Stimulated activated CD4-positive, alpha-beta T cell treated with anti-CD3 and anti-CD28 coated beads, Interleukin-15, amount 100 ng/mL, for 24 hours (primary cell): Measurements from ENCODE around the gene TMEM108.

Source experiments
- DNase-seq: peaks from one replicate; pipeline ENCODE4 v3.0.0-alpha.2; 2020

TMEM108 gene

DNA sequence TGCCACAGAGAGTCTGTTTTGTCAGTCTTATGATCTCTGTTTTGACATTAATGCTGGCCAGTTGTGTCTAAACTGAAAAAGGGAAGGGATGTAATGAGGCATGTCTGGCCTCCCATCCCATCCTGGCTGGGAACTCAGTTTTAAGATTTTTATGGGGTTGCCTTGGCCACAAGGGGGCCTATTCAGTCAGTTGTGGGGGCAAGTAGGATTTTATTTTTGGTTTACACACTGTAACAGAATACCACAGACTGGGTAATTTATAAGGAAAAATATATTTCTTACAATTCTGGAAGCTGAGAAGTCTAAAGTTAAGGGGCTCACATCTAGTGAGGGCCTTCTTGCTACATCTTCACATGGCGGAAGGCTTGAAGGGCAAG lies 129.8 kb downstream of the TMEM108 start:
- DNase-seq, result no peak

DNA sequence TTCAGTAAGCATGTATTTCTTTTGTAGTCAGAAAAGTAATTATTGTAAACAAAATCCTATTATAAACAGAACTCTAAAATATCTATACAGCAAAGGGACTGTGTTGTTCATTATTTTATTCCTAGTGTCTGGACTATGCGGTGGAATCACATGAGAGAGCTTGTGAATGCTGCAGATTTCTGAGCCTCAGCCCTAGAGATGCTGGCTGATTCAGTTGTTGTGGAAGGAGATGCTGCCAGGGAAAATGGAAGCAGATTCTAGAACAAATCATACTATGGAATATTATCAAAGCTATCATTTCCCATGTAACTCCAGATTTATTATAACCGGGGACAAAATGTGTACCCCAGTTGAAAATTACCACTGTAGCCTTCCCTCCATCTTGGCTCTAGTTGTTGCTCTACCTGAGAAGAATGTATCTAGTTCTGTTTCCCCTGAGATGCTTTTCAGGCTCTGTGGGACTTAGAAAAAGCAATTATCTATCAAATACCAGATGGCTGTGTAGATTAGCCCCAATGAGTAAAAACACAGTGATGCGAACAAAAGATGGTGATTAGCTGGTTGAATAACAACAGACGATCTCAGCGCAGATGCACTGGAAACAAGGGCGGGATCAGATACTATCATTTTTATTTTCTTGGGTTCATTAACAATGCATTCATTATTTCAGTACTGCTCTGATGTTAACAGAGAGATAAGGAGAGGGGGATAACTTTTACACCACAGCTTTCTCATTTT lies 131.3 kb downstream of the TMEM108 start:
- no peak for DNase-seq

DNA sequence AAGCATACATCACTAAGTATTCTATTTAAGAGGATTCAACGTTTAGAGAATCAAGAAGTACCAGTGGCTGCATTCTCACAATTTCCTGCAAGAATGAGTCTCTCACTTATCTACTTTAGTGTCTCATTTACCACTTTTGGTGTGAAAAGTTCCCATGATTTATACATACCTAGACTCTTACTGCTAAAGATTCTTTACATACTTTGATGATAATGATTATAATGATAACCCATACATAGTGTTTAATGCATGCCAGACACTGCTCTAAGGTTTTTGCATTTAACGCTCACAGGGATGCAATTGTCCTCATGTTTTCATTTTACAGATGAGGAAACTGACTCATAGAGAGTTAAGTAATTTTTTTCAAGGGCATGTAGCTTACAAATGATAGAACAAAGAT lies 133.6 kb downstream of the TMEM108 start:
- no peak for DNase-seq

DNA sequence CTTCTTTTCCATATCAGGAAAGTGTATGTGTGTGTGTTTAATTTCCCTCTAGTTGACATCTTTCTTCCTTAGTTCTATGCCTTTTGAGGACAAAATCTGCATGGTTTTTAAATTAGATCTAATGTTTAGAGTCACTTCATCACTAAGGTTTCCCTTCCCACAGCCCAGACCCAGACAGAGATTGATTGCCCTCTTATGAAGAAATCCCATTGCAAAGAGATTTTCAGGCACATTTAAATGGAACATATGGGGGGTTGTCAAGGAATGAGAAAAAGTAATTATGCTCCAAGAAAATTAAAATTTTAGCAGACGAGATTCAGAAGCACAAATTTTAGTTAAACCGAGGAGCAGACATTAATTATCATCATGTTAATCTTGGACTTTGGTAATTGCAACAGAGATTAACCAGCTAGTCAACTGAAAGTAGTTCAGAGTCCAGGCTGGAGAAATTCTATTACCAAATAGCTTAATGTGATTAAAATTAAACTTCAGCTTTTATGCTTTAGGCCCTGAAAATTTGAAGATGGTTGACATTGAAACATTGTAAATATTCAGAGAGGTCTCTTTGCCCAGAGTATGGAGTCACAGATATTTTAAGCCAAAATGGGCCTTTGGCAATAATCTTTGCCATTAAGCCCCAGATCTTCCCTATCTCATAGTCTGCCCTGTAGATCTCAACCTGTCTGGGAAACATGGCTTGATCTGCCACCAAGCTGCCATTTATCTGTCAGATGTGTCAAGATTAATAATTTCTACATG lies 143.4 kb downstream of the TMEM108 start:
- DNase-seq, result no peak

DNA sequence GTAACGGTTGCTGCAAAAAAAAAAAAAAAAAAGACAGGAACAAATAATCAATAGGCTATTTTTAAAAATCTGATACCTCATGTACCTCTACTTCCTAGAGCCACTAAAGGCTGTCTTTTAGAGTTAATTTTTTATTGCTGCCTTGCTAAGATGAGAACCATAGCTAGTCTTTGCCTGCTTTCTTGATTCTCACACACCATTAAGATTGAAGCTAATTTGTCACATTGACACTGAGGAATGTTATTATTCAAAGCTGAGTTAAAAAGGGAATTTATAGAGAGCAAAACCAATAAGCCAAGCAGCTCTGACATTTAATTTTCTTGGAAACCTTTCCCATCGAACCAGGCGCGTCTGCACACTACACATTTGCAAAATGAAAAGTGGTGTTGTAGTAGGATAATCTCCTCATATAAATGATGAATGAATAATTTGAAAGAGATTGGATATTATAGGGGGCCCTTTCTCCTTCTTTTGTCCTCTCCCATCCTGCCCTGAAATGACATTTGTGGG lies 149.7 kb downstream of the TMEM108 start:
- DNase-seq, result no peak

DNA sequence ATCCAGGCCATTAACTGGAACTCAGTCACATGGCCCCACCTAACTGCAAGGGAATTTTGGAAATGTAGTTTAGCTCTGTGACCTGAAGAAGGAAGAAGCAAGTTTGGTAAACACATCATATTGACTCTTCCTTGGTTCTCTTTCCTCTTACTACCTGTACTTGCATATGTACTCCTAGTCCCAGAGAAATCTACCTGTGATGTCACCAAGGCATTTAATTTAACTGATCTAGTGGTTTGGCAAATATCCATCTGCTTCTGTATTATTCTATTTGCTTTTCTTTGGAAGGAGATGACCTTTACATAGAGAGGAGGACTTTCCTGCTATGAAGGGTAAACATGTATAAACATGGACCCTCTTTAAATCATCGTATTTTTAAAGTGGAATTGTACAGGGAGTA lies 150.8 kb downstream of the TMEM108 start:
- DNase-seq, result no peak

DNA sequence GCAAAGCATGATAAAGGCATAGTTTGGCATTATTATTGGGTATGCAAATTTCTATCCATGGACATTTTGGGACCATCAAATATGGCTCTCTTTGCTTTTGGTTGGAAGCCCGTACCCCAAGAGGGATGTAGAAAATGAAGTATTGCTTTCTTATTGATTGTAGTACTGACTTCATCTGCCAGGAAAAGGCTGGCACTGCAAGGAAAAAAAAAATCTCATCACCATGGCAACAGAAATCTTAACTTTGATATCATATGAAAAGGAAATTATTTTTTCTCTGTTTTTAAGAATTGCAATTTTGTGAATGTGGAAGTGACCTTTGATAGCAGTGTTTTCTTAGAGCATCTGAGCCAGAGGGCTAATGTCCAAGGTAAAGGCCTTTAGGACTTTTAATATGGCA lies 151.7 kb downstream of the TMEM108 start:
- DNase-seq, result no peak

DNA sequence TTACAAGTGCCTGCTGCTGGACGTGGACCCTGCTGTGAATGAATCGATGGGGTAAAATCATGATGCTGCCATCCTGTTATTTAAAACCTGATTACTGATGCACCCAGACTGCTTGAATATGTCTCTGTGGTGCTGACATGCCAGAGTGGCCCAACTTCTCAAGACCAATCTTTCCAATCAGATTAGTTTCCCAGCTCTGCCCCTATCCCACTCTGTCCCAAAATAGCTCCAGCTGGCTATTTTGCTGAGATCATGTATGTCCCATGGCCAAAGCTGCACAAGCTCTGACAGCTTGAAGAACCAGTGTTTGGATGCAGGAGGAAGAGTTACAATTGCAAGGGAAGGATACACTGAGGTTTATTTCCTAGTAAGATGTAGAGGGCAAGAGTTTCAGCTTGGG lies 153.6 kb downstream of the TMEM108 start:
- no peak for DNase-seq

DNA sequence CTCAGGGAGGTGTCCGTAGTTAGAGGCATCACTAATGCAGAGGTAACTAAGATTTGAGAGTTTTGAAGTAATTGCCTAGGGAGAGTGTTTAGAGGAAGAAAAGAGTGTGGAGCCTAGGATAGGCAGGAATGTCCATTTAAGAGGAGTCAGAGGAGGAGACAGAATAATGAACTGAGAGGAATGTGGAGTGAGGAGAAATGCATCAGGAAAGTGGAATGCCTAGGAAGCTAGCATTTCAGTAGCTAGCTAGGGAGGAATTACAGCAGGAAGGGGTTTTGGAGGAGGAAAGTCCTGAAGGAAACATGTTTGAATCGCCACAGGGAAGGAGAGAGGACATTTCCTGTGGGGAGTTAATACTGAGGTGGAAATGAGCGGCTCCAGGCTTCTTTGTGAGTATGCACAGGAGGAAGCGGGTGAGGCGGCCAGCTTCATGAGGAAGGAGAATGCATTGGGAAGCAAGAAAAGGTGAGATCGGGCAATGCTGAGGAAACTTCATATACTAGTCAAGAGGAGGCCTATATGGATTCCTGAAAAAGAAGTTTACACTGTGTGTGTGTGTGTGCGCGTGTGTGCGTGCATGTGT lies 154.3 kb downstream of the TMEM108 start:
- DNase-seq, result no peak

DNA sequence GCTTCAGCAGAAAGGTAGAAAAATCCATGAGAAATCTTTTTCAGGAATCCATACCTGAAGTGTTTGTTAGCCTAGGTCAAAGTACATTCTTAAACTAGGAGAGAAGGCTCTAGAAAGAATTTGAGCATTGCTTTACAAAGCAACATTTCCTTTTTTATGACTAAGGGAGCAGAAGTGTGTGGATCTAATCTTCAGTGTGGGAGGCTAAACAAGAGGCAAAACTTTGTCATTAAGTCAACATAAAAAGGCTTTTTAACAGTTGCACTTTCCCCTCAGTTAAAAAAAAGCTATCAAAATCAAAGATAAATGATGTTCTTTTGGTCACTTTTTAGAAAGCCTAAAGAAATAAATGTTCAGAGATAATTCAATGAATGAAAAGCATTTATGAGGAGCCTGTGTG lies 154.8 kb downstream of the TMEM108 start:
- no peak for DNase-seq

DNA sequence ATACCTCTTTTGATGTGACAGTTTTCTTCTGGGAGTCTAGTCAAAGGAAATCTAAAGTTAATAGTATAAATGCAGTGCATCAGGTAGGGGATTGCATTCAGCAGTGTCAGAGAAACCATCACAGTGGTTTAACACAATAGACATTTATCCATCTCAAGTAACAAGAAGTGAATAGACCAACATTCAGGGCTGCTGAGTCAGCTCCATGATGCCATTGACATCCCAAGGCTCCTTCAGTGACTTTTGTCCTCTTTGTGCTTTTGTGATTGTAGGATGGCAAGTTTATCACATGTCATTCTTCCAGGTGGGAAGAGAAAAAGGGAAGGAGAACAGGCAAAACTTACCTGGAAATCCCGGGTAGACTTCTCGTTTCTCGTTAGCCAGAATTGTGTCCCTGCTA lies 158.3 kb downstream of the TMEM108 start:
- DNase-seq, result no peak

DNA sequence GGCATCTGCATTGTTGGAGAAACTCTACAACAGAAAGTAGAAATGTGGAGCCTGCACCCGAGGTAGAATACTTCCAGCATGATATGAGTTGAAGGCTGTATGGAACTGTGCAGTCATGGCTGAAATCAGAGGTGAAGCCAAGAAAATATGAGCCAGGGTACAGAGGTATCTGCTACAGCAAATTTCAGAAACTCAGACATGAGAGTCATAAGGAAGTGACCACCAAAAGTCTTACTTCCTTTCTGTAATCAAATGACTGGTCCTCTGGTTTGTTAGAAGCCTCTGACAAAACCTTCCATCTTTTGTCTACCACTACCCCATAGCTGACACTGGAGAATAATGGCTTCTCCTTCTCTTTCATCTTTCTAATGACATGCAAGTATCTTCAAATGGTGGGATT lies 159.4 kb downstream of the TMEM108 start:
- DNase-seq, result no peak

DNA sequence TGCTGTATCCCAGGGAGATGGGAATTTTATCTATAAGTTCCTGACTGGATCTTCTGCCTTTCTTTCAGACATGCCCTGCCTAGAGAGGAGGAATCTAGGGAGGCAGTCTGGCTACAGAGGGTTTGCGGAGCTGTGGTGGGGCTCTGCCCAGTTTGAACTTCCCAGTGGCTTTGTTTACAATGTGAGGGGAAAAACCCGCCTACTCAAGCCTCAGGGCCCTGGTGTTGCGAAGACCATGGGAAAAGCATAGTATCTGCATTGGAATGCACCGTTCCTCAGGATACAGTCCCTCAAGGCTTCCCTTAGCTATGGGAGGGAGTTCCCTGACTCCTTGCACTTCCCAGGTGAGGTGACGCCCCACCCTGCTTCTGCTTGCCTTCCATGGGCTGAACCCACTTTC lies 168.7 kb downstream of the TMEM108 start:
- no peak for DNase-seq

DNA sequence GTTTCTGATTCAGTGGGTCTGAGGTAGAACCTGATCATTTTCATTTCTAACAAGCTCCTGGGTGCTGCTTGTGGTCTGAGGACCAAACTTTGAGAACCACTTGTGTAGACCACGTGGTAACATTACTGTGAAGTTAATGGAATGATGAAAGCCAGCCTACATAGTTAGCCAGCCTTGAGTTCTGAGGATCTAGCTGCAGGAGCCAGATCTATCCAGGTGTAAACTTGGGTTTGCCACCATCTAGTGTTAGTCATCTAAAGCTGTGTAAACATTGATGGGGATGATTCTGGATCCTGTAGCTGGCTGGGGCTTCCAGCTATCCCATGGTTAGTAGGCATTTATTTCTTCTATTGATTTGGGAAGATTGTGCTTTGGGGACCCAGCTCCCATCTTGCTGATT lies 170.0 kb downstream of the TMEM108 start:
- DNase-seq, result no peak

DNA sequence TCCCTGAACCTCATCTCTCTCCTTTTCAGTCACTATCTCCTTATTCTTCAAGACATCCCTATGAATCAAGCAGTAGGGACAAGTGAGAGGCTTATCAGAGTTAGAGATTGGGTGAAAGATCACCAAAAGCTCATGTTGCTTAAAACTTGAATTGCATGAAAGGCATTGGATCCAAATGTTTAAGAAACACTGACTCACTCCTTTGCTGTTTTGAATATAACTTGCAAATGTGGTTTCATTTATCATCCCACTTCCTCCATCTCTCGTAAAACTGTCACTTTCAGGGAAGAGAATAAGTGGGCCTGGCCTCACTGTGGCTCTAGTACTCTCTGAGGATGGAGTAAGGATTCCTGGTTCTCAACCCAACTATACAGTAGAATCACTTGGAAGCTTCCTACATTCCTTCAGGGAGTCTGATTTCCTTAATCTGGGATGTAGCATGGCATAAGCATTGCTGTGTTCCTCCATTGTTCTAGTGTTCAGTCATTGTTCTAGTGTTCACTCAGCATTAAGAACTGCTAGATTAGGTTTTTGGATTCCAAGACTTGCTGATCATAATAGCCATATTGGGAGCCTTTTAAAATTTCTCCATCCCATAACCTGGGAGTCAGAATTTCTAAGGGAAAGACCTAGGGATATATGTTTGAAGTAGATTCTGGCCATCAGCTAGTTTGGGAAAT lies 171.8 kb downstream of the TMEM108 start:
- peak; percentile 3 for DNase-seq

DNA sequence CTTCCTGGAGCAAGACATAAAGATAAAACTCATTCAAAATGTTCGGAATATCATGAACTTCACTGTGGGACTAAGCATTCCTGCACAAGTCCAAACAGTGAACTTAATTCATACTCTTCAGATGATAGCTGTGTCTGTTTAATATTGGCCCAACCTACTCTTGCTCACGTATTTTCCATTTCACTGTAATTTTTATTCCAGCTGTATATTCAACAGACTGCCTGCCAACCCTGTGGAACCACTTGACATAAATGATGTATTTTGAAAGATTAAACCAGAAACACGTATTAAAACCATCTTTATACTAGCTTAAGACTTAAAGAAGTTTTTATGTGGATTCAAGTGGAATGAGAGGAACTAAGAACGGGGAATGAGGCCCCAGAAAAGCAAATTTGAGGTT lies 172.5 kb downstream of the TMEM108 start:
- DNase-seq, result no peak

DNA sequence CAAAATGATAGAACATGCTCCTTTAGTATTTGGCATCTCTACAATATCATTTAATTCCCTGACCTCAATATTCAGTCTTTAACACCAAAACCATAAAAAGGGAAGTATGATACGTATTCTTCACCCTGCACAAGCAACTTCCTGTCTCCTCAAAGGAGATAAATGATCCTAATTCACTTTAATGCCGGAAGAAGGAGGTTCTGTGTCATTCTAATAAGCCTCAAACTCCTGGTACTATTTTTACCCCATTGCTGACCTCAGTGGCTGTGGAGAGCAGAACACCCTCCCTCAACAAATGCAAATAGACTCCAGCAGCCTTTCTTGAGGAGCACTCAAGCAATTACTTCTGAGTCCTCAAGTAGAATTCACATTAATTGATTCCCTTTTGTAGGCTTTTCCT lies 173.3 kb downstream of the TMEM108 start:
- no peak for DNase-seq

DNA sequence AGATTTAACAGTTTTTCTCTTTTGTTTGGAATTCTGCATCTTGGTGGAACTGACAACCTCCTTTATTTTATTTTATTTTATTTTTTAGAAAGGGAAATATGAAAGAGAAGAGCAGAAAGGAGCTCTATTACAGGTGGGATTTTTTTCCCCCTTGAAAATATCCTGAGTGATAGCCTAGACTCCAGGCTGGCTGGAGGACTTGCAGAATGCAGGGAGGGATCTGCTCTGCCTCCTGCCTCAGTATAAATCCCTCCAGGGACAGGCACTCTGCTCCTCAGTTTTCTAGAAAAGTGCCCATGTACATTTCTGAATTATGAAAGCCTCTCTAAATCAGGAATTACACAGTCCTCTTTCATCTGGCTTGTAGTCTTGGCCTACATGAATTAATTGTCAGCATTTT lies 173.7 kb downstream of the TMEM108 start:
- no peak for DNase-seq

DNA sequence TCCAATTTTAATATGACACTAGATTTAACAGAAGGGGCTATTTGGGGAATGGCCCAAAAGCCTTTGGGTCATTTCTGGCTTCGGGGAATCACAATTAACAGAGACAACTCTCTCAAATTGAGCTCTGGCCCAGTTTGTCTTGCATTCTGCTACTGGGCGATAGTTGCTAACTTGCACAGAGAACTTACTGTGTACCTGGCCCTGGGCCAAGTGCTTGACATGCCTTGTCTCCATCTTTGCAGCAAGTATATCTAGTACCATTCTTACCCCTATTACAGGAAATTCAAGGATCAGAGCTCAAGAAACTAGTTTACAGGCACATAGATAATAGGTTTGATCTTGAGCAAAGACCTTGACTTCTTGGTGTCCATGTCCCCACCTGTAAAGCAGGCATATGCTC lies 175.7 kb downstream of the TMEM108 start:
- DNase-seq, result no peak

DNA sequence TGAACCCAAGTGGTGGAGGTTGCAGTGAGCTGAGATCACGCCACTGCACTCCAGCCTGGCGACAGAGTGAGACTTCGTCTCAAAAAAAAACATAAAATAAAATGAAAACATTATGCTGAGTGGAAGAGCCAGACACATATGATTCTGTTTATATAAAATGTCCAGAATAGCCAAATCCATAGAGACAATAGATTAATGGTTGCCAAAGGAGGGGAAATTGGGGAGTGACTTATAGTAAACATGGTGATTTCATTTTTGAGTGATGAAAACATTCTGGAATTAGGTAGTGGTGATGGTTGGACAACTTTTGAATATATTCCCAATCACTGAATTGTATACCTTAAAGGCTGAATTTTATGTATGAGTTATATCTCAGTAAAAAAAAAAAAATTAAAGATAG lies 189.6 kb downstream of the TMEM108 start:
- DNase-seq, result no peak

DNA sequence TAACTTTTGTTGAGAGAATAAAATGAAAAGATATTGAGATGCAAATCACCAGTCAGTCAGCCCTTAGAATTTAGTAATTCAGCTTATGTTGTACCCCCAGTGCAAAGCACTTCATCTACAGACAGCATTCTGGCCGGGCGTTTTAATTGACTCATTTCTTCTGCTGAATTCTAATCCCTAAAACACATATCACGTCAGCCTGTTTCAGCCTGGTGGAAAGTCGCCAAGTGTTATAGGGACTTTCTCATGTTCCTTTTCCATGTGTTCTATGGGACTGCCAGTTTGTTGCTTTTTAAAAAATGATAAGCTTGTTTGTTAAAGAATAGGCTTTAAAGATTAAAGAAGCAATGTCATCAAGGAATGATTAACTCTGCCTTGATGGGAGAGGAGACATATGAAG lies 192.0 kb downstream of the TMEM108 start:
- DNase-seq, result no peak

DNA sequence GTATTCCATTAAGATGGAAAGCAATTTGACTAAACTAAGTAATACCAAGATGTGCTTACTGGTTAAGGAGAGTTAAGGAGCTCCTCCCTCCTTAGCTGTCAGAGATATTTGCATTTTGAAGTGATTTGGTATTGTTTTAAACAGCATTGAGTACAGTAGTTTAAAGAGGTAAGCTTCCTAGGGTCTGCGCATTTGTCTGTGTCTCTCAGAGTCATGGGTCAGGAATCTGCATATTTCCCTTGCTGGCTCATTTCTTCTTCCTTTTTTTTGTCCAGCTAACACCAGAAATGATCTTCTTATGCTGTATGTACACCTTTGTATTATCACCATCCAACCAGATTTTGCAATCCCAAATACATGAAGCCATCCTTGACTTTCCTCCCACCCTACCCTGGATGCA lies 198.7 kb downstream of the TMEM108 start:
- no peak for DNase-seq

DNA sequence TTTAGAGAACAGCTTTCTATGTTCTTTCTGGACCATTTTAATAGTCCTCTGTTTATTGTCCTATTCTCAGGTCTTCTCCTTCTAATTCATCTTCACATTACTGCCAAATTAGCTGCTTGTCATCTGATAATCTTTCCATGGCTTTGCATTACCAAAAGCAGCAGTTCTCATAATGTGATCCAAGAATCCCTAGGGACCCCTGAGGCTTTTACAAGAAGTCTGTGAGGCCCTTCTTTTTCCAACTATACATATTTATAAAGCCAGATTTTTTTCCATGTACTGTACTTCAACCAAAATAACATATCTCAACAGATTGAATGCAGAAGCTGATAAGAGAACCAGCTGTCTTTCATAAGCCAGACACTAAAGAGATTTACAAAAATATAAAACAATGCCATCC lies 199.2 kb downstream of the TMEM108 start:
- no peak for DNase-seq

DNA sequence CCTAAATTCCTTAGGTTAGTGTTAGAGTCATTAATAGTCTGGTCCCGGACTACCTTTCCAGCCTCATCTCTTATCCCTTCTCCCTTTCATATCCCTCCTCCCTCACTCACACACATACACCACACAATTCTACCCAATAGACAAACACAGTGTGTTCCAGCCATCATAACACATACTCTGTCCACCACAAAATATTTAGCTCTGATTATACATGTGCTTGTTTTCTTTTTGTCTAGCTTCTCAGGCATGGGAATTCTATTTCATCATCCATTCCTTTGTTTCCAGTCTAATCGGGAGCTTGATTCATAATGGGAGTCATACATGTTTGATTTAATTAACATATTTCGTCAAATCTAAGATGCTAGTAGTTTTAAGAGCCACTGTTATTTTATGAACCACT lies 199.8 kb downstream of the TMEM108 start:
- DNase-seq, result no peak
